Transverse colon (tissue), 4 donors: ENCODE data around the gene MAGEA8. TPM values are rescaled to one million over a fixed set of nuclear protein-coding genes. Genes with fewer than 3 reads are reported as not detected.
"Not testable (repeated sequence)": the region's sequence is repeated elsewhere in the genome, so short reads cannot be mapped to it uniquely, and the experiment has no call there.

ENCODE experiments used
- DNase-seq: peaks from one replicate; pipeline ENCODE4 v3.0.0-alpha.2; 2019
- H3K27ac ChIP-seq, 4 donors: fragments of 200-600 bp; sonication (generic); 2 replicates each; pipeline ENCODE4 v1.5.1; 2016 to 2018; ENCODE audit warnings: inconsistent platforms in 4 of 4
- H3K27me3 ChIP-seq: fragments of 200-600 bp; sonication (generic); 2 replicates; pipeline ENCODE4 v1.5.1; 2017; ENCODE audit warnings: inconsistent platforms
- H3K36me3 ChIP-seq, 4 donors: fragments of 200-600 bp; sonication (generic); 2 replicates each; pipeline ENCODE4 v1.5.1; 2017 to 2019; ENCODE audit warnings: inconsistent platforms in 4 of 4
- H3K4me1 ChIP-seq, 4 donors: fragments of 200-600 bp; sonication (generic); 2 replicates each; pipeline ENCODE4 v1.5.1; 2017 to 2020; ENCODE audit warnings: inconsistent platforms in 4 of 4
- H3K4me3 ChIP-seq, 4 donors: fragments of 200-600 bp; sonication (generic); 1 replicate in 1 of 4; 2 replicates in 3 of 4; pipeline versions ENCODE4 v1.5.1 to v1.6.1; 2017 to 2019; ENCODE audit warnings: inconsistent platforms in 4 of 4
- H3K9me3 ChIP-seq, 2 donors: fragments of 200-600 bp; sonication (generic); 2 replicates each; pipeline ENCODE4 v1.5.1; 2017 to 2019; ENCODE audit warnings: inconsistent platforms in 2 of 2
- CTCF ChIP-seq, 5 experiments: fragments of 200-600 bp in 3 of 5; fragments of 450-650 bp in 2 of 5; sonication (generic) in 3 of 5; IDR thresholded peaks; 1 replicate in 2 of 5; 2 replicates in 3 of 5; pipeline ENCODE4 v1.5.1; 2016 to 2017; ENCODE audit warnings: antibody characterized with exemption in 5 of 5, inconsistent platforms in 3 of 5, mild to moderate bottlenecking in 2 of 5, moderate library complexity in 1 of 5
- EP300 ChIP-seq: sonication (generic); formaldehyde crosslinking; IDR thresholded peaks from one replicate; pipeline ENCODE4 v1.6.1; 2017; ENCODE audit warnings: antibody characterized with exemption, low read depth
- POLR2A ChIP-seq: fragments of 450-650 bp; IDR thresholded peaks from one replicate; pipeline ENCODE4 v1.6.1; 2016; ENCODE audit warnings: antibody characterized with exemption, mild to moderate bottlenecking, moderate library complexity
- POLR2AphosphoS5 ChIP-seq, 3 donors: sonication (generic); formaldehyde crosslinking; IDR thresholded peaks; one replicate each; pipeline ENCODE4 v1.6.1; 2016; ENCODE audit warnings: antibody characterized with exemption in 3 of 3
- WGBS, 2 donors: methylation state at CpG; one replicate each; pipeline ENCODE4 v1.1.5; 2018; ENCODE audit warnings: low coverage in 1 of 2; 5-methylcytosine and 5-hydroxymethylcytosine counted together
- in situ Hi-C, 4 donors: fragments of 200-750 bp; cut with MboI; loops; one replicate each; pipeline versions ENCODE4 v1.15.0 to v1.15.1; 2017; ENCODE audit warnings: low sequenced_read_pairs in 3 of 4, low pct_ligation_motif_present in 1 of 4, low pct_unique_long_range_greater_than_20kb in 1 of 4
- intact Hi-C: fragments of 100-400 bp; cut with DNase I; formaldehyde crosslinking; loops from one replicate; pipeline ENCODE4 v1.15.1; 2023; ENCODE audit warnings: low total_unique reads
- total RNA-seq, 4 donors: library from RNA; depleted of rRNA; stranded (reverse); fragments of >200 nt; gene quantifications; one replicate each; pipeline ENCODE4 v1.1.0, GENCODE V29; 2016

MAGEA8 gene
- total RNA-seq = not detected

GRCh38 chrX:149881081-149881711 lies at the start of gene MAGEA8:
Gene MAGEA8, plus strand, starts transcription at chrX:149881183. Its CDS starts 3,090 bp downstream, at chrX:149884273.
- intact Hi-C loops = no loop called here
- no peak for TF ChIP-seq POLR2AphosphoS5 (IDR thresholded peaks at IDR 0.05)
- TF ChIP-seq POLR2A = no peak
- TF ChIP-seq EP300 = no peak
- TF ChIP-seq CTCF (IDR thresholded peaks at IDR 0.05) = no peak
- Histone ChIP-seq H3K27me3 (no peaks in the 10 kb centered on the region), H3K27ac (no peak within 1 kb of the TSS), H3K4me3 (no peak within 1 kb of the TSS), H3K9me3 (no peaks in the 10 kb centered on the region), H3K4me1 (no peaks in the 10 kb centered on the region), H3K36me3 (no peaks in the 10 kb centered on the region)
- 92% methylated on average over 31 of the region's 33 CpGs; no CpG with 5 or more reads in 1 of the 2 donors for WGBS, 2 donors
- no peak for DNase-seq
- in situ Hi-C loops = no loop called here

DNA sequence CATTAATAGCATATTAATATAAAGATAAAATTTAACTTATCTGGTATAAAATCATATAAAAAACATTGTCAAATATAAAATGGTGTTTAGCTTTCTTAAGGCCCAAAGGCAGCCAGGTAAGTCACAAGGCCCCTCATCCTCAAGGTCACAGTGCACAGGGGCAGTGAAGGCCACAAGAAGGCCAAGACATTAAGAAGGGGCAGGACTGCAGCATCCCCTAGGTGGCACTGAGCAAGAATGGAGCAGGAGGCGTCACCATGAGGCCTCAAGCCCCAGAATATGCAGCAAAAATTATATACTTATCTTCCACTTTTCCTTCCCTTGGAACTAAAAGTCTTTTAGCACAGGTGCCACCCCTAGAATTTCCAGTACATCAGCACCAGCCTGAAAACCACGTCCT lies 49.5 kb upstream of the MAGEA8 start:
- Histone ChIP-seq H3K27me3 (no peaks in the 10 kb centered on the region), H3K36me3 (no peaks in the 10 kb centered on the region), H3K9me3 (no peaks in the 10 kb centered on the region), H3K4me1 (no peaks in the 10 kb centered on the region), H3K27ac (no peak overlapping the region), H3K4me3 (no peak overlapping the region)
- intact Hi-C loops (no loop called here), in situ Hi-C loops (no loop called here)
- no peak for DNase-seq
- TF ChIP-seq CTCF (IDR thresholded peaks at IDR 0.05) (no peak), POLR2AphosphoS5 (IDR thresholded peaks at IDR 0.05) (no peak), EP300 (no peak), POLR2A (no peak)
- WGBS, 2 donors = 72 to 100% methylated on average over 1 to 2 of the region's 2 CpGs

GRCh38 chrX:149836728-149837127 lies 44.3 kb upstream of the MAGEA8 start:
- H3K27ac ChIP-seq, H3K4me3 ChIP-seq, H3K27me3 ChIP-seq, in situ Hi-C loops, H3K4me1 ChIP-seq, intact Hi-C loops, H3K9me3 ChIP-seq, H3K36me3 ChIP-seq, DNase-seq: not testable (repeated sequence)
- WGBS, 2 donors = 68 to 100% methylated on average over 1 to 5 of the region's 5 CpGs

GRCh38 chrX:149837167-149837566 lies 43.8 kb upstream of the MAGEA8 start:
- in situ Hi-C loops = no loop called here

More at GRCh38 chrX:149837167-149837566, 43.8 kb upstream of the MAGEA8 start:
- Histone ChIP-seq H3K4me3 (no peak overlapping the region), H3K27ac (no peak overlapping the region), H3K4me1 (no peaks in the 10 kb centered on the region), H3K27me3 (no peaks in the 10 kb centered on the region), H3K9me3 (no peaks in the 10 kb centered on the region), H3K36me3 (no peaks in the 10 kb centered on the region)
- TF ChIP-seq CTCF (IDR thresholded peaks at IDR 0.05) = no peak
- no peak for TF ChIP-seq EP300
- no peak for TF ChIP-seq POLR2AphosphoS5 (IDR thresholded peaks at IDR 0.05)
- no peak for TF ChIP-seq POLR2A
- intact Hi-C loops = no loop called here
- DNase-seq = no peak
